GM18868 (cell line): ENCODE measurements around the gene CFAP61.
"Not testable (repeated sequence)": the region's sequence is repeated elsewhere in the genome, so short reads cannot be mapped to it uniquely, and the experiment has no call there.

Source experiments
- ATAC-seq: cut with Tn5 transposase; IDR thresholded peaks from one replicate; pipeline ENCODE4 v1.9.1; 2021; ENCODE audit warnings: mild to moderate bottlenecking, moderate library complexity; ENCODE audit not compliant: unreplicated experiment

The CFAP61 gene

GRCh38 chr20:20226554-20226953, 174.2 kb downstream of the CFAP61 start:
- ATAC-seq: no peak

DNA sequence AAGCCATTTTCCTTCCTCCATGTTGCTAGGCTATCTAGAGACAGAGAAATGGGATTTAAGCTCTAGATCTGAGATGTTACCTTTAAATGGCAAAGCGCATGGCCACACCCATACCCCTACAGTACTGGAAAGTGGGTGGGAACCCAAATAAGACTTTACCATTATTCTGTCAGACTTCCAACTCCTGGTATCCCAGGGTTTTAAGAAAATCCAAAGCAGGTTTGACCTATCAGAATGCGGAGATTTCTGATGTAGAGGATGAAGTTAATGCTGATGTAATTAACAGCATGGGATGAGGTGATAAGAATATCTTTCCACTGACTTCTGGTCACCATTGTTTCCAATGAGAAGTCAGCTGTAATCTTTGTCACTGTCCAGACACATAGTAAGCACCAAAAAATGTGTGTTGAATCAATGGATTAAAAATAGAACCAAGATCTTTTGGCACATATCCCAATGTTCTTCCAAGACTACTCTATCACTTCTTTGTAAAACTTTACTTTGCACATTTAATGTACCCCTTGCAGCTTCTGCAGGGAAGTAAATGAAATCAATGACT, 174.8 kb downstream of the CFAP61 start:
- no peak for ATAC-seq

GRCh38 chr20:20228351-20228750, 176.0 kb downstream of the CFAP61 start:
- no peak for ATAC-seq

- ATAC-seq: peak; percentile 66
Observed at GRCh38 chr20:20229595-20229994, 177.3 kb downstream of the CFAP61 start.

GRCh38 chr20:20230741-20231140, 178.4 kb downstream of the CFAP61 start:
- ATAC-seq: no peak

DNA sequence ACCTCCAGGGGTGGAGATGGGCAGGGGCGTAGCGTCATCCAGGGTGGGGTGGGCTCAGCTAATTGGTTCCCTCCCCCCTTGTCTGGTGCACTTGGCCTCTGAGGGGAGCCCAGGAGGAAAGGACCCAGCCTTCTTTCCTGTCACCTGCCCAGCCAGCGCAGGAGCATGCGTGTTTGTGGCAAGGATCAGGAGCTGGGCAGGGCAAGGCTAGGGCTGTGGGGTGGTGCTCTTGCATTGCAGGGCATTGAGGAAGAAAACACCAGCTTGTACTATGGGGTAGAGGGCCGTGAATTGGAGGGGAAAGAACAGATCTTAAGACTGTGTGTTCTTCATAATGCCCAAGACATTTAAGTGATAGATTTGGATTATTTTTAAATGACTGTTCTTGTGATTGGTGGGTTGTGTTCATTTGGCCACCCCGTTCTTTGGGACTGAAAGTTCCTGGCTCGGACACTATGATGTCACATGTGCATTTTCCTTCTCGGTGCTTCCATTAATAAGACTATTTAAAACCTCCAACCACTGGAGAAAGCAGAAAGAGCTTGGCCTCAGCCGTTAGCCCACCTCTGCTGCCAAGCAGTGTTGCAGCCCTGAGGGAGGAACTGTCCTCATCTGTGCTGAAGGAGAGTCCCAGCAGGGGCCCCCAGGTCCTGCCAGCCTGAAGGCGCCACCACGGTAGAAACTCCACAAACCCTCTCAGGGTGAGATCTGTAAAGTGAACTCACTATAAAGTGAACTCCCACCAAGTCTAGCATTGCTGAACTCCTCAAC, 179.4 kb downstream of the CFAP61 start:
- no peak for ATAC-seq

DNA sequence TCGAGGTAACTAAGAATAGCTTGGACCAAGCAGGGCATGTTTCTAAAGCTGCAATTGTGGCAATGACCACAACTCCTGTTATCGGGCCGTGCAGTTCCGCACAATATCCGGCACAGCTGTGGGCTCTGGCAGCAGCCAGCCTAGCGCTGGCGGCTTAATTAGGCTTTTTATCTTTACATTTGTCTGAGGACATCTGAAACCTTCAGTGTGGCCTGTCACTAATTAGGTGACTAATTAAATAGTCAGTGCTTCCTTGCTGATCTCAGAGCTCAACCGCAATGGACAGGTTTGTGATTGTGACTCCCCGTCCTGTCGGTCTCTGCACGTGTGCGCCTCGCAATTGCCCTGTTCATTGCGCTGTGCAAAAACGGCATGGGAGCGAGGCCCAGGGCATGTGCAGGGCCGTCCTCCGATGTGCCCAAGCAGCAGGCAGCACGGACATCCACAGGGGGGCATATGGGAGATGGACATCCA, 180.7 kb downstream of the CFAP61 start:
- no peak for ATAC-seq

DNA sequence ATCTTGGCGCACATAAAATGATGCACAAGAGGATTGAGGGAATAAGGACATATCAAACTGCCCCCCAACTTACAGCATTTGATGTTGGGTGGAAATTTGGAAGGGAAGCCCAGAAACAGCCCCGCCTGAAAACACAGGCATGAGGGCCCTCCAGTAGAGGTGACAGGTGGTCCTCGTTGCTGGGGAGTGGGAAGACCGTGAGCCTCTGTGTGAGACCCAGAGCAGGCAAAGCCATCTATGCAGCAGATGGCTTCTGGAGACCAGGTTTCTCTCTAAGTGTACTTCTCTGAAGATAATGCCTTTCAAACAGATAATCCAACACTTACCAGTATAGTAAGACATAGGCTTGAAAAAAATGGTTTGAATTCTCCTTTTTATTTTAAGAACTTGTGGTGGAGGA, 183.3 kb downstream of the CFAP61 start:
- ATAC-seq: no peak

DNA sequence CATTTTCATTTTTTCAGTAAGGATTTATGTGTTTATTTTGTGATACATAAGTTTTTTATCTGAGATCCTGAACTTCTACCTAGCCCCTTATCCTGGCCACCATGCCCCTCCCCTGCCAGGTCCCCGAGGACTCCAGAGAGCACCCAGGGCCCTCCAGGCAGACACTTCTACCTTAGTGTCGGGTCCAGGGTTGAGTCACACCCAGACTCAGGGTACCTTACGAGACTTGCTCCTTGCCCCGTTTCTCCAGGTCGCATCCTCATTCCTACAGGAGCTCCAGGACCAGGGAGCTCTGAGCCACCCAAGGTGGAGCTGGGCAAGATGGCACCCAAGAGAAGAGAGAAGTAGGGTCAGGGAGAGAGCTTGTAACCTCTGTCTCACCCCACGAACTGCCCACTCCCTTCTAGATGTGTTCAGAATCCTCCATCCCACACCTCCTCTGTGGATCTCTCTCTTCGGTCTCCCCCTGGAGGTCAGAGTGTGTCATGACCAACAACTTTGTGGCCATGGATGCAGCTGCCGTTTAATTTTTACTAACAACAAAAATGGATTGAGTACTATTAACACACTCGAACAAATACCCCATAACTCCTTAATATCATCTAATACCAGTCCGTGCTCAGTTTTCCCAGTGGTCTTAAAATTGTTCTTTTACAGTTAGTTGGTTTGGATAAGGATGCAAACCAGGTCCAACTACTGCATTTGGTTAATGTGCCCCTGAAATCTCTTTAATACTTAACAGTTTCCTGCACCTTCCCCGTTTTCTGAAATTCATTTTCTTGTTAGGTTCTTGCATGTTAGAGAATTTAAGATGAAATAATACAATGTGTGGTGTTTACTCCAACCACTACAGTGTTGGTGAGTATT, 185.0 kb downstream of the CFAP61 start:
- ATAC-seq: peak; percentile 73

DNA sequence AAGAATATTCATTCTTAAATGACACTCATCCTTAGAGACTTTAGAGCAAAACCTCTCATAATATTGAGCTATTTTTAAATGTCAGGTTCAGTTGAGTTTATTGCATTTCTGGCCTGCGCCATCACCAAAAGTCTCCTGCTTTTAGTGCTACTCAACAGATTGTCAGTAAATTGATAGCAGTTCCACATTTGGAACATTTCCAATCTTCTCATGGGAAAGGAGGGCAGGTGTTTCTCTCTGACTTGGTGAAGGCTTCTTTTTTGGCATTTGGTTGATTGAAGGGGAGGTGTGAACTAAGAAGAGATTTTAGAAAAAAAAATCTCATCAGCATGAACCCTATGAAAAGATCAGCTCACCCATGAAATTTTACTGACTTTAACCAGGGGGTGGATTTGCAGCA, 189.6 kb downstream of the CFAP61 start:
- no peak for ATAC-seq

DNA sequence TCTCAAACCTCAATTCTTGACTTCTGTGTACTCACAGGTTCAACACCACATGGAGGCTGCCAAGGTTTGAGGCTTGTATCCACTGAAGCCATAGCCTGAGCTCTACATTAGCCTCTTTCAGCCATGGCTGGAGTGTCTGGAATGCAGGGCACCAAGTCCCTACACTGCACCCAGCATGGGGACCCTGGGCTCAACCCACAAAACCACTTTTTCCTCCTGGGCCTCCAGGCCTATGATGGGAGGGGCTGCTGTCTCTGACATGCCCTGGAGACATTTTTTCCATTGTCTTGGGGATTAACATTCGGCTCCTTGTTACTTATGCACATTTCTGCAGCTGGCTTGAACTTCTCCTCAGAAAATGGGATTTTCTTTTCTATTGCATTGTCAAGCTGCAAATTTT, 192.1 kb downstream of the CFAP61 start:
- not testable (repeated sequence) for ATAC-seq

DNA sequence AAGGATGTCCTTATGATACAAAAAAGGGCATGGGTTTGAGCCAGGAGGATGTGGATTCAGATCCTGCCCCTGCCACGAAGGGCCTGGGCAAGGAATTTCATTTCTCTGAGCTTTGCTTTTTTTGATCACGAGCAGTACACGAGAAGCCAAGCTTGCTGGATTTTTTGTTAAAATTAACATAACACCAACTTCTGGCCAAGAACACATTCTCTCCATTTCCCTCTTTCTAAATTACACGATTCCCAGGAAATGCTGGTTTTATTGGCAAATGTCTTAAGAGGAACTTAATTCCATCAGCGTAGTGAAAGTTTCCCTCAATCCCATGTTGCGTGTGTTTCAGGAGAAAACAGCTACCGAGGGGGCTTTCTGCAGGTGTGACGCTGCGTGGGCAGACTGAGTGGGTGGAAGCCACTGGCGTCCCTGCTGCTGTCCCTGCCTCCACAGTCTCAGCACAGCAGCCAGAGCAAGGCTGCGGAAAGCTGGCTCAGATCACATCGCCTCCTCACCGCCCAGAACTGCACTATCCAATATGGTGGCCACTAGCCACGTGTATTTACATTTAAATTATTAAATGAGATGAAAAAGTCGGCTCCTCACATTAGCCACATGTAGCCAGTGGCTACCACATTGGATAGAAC, 194.8 kb downstream of the CFAP61 start:
- ATAC-seq: no peak

DNA sequence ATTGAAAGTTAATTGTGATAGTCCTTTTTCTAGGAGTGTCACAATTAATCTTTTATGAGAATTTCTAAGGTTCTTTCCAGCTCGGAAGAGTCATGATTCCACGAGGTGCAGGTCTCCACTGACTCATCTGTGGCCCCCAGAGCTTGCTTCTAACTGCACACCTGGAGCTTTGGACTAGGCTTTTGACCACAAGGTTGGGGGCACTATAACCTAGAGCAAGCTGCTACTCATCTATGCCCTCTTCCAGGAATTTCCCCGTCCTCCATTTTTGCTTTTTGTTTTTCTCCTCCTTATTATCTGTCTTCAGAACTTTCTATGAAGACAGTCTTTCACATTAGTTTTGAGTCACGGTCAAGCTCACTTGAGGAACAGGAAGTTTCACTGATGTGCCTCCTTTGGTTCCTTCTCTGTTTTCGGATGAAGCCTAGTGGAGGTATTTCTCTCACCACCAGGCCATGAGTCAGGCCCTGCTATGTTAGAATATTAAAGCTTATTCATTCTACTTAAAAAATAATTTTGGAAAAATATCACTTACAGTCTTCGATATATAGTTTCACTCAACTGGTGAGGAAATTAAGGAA, 196.4 kb downstream of the CFAP61 start:
- peak; percentile 55 for ATAC-seq

DNA sequence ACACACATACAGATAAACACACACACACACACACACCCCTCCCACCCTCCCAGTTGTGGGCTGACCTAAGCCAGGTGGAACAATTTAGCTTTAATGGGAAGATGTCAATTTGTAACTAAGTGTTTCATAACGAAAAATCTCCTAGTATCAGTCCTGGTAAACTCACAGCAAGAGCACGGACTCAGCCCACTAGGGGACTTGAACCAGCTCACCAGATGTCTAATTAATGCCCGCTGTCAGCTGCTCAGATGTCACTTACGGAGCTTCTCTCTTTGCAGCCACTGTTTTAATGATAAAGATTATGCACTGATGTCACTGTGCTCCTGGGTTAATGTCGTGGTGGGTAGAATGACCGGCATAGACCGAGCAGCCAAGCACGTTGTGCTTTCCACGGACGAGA, 199.0 kb downstream of the CFAP61 start:
- ATAC-seq: no peak

DNA sequence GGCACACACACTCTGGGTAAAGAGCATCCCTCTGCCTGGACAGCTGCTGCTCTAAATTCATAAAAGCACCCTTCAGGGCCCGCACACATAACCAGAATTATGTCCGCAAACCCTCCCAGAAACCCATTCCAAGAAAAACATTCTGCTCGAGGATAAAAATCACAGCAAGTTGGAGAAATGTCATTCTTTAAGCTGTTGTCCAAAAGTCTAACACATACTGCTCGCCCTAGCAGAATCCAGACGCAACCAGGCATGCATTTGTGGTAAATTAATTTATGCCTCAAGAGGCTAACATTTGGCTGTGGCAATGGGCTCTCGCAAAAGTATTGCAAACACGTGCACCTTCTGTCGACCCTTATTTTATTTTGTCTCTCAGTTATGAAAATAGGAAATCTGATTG, 199.5 kb downstream of the CFAP61 start:
- ATAC-seq: no peak

- ATAC-seq: no peak
Observed at GRCh38 chr20:20253039-20253743, 200.9 kb downstream of the CFAP61 start.

DNA sequence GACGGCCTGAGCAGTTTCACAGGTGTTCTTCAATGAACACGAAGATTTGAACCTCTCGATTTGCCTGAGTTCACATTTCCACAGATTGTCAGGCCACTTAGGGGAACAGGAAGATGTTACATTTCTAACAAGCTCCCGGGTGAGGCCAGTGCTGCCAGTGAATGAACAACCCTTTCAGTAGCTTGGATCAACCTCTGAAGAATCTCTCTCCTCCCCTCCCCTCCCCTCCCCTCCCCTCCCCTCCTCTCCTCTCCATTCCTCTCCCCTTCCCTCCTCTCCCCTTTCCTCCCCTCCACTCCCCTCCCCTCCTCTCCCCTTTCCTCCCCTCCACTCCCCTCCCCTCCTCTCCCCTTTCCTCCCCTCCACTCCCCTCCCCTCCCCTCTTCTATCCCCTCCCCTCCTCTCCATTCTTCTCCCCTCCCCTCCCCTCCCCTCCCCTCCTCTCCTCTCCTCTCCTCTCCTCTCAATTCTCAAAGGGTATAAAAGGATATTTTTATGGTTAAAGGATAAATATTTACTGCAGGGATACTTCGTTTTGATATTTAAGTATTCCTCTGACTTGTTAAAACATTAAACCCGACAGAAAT, 201.5 kb downstream of the CFAP61 start:
- ATAC-seq: no peak

- ATAC-seq: no peak
Observed at GRCh38 chr20:20255099-20255498, 202.8 kb downstream of the CFAP61 start.

DNA sequence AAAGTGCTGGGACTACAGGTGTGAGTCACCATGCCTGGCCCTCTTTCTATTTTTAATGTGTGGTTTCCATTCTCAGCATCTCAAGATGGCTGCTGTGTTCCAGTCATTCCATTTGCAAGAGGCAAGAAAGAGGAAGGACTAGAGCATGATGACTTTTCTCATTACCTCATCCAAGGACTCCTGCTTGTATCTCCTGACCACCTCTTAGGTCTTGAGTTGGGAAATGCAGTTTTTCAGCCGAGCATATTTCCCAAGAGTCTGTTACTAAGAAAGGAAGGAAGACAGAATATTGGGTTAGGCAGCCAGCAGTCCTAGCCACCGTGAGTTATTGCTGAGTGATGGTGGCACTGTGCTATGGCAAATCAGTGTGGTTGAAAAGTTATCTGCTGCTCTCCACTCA, 207.2 kb downstream of the CFAP61 start:
- no peak for ATAC-seq

DNA sequence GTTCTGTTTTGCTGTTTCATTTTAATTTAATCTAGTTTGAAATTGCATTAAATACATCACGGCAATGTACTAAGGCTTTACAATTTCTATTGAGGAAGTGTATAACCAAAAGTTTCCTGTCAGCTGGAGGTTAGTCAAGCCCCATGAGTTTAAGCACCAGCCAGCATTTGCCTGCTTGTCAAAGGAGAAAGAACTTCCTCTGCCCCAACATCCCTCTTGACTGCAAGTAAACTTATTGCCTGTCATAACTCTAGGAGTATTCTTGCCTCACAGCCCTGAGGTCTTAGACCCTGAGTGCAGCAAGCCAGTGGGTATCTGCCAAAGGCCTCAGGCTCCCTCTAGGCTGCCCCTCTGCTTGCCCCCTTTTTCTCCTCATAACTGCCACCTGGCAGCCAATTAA, 208.8 kb downstream of the CFAP61 start:
- no peak for ATAC-seq
